Esophagus (tissue), 2 donors: ENCODE results near the gene CPN2. TPM values are rescaled to one million over a fixed set of nuclear protein-coding genes. Genes with fewer than 3 reads are reported as not detected.

Experiments used
- H3K27ac ChIP-seq, 2 donors: one replicate each; pipeline ENCODE4 v1.5.1; 2013; ENCODE audit warnings: low read depth in 2 of 2, mild to moderate bottlenecking in 2 of 2, inconsistent platforms in 1 of 2, low read length in 1 of 2, moderate library complexity in 1 of 2
- H3K27me3 ChIP-seq, 2 donors: one replicate each; pipeline ENCODE4 v1.6.1; 2013; ENCODE audit warnings: low read length in 2 of 2, control low read depth in 1 of 2, mild to moderate bottlenecking in 1 of 2; ENCODE audit not compliant: insufficient read depth in 2 of 2, control insufficient read depth in 1 of 2
- H3K36me3 ChIP-seq, 2 donors: one replicate each; pipeline ENCODE4 v1.6.1; 2013; ENCODE audit warnings: low read length in 1 of 2; ENCODE audit not compliant: control insufficient read depth in 2 of 2, insufficient read depth in 2 of 2
- H3K4me1 ChIP-seq, 2 donors: one replicate each; pipeline ENCODE4 v1.6.1; 2013; ENCODE audit warnings: low read length in 1 of 2; ENCODE audit not compliant: control insufficient read depth in 2 of 2, insufficient read depth in 2 of 2
- H3K4me3 ChIP-seq, 2 donors: one replicate each; pipeline ENCODE4 v1.5.1; 2013; ENCODE audit warnings: low read length in 2 of 2, mild to moderate bottlenecking in 2 of 2, low read depth in 1 of 2, moderate library complexity in 1 of 2
- H3K9me3 ChIP-seq, 2 donors: one replicate each; pipeline ENCODE4 v1.6.1; 2013; ENCODE audit warnings: mild to moderate bottlenecking in 2 of 2, low read depth in 1 of 2, low read length in 1 of 2, moderate library complexity in 1 of 2; ENCODE audit not compliant: control insufficient read depth in 2 of 2, insufficient read depth in 1 of 2
- WGBS, 2 donors: extraction: QIAGEN DNeasy Blood & Tissue Kit; methylation state at CpG; one replicate each; pipeline ENCODE4 v1.1.7; 2013; 5-methylcytosine and 5-hydroxymethylcytosine counted together
- polyA plus RNA-seq, 2 donors: library from polyadenylated mRNA; stranded (reverse); fragments of 200-250 nt; gene quantifications; one replicate each; pipeline ENCODE4 v1.2.3, GENCODE V29; 2013
- donor health status: healthy with polysubstance abuse.
- donor health status: Bipolar disorder and iron deficiency.

CPN2 gene
- polyA plus RNA-seq, 2 donors: 0.02 TPM; not detected in 1

- Histone ChIP-seq H3K4me1 (peaks cover 10 to 24% of the 10 kb centered on the region in 2 donors), H3K9me3 (no peaks in the 10 kb centered on the region), H3K36me3 (no peaks in the 10 kb centered on the region), H3K27me3 (no peaks in the 10 kb centered on the region), H3K27ac (no peak overlapping the region), H3K4me3 (peak overlapping the region; percentile 40 to 52)
- 2% methylated on average over 61 to 69 of the region's 69 CpGs for WGBS, 2 donors
Observed at GRCh38 chr3:194333212-194333980, 17.7 kb downstream of the CPN2 start.

DNA sequence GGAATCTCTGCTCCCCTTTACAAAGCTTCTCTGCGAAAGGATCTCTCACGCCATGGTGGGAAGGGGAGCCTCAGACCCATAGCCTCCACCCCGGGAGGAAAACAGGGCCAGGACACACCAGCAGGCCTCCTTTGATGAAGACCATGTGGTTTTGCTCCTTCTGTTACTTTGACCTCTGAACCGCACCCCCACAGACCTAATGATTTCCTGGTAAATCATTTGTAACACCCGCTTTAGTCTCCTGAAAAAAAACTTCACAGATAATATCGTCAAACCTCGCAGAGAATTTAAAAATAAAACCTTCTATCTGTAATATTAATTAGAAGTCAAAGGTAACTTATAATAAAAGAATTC, 18.3 kb downstream of the CPN2 start:
- Histone ChIP-seq H3K27ac (peak overlapping the region; percentile 14 to 77), H3K27me3 (no peaks in the 10 kb centered on the region), H3K36me3 (no peaks in the 10 kb centered on the region), H3K9me3 (no peaks in the 10 kb centered on the region), H3K4me1 (peaks cover 12 to 28% of the 10 kb centered on the region in 2 donors), H3K4me3 (no peak overlapping the region)
- 76 to 90% methylated on average over 7 of the region's 7 CpGs for WGBS, 2 donors

- Histone ChIP-seq H3K36me3 (no peaks in the 10 kb centered on the region), H3K9me3 (peaks cover 0 to 4% of the 10 kb centered on the region in 2 donors), H3K4me3 (no peak overlapping the region), H3K27ac (peak overlapping the region; percentile 71 to 88), H3K4me1 (peaks cover 12 to 39% of the 10 kb centered on the region in 2 donors), H3K27me3 (no peaks in the 10 kb centered on the region)
- WGBS, 2 donors: 41 to 44% methylated on average over 4 of the region's 4 CpGs
Observed at GRCh38 chr3:194330579-194330978, 20.5 kb downstream of the CPN2 start.

DNA sequence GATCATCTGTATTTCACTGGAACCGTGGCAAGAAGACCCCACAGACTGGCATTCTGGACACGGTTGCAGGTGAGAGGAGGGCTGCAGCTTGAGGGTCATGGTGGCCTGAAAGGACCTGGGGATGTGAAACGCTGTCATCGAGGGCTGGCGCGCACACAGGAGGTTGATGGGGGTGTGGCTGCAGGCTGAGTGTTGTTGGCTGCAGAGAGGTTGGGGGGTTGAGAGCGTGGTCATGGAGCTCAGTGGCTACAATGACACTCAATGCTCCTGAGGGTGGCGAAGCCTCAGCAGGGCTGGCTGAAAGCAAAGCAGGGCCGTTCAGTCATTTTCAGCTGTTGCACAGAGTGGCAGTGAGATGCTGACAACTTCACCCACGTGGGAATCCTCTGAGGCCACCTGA, 21.0 kb downstream of the CPN2 start:
- 75 to 77% methylated on average over 10 of the region's 10 CpGs for WGBS, 2 donors
- Histone ChIP-seq H3K36me3 (no peaks in the 10 kb centered on the region), H3K27me3 (no peaks in the 10 kb centered on the region), H3K4me3 (no peak overlapping the region), H3K9me3 (peaks cover 0 to 4% of the 10 kb centered on the region in 2 donors), H3K4me1 (peaks cover 12 to 39% of the 10 kb centered on the region in 2 donors), H3K27ac (peak overlapping the region; percentile 62 to 88)

GRCh38 chr3:194329583-194329965, 21.6 kb downstream of the CPN2 start:
- H3K4me1 ChIP-seq: peaks cover 12 to 44% of the 10 kb centered on the region in 2 donors
- peak overlapping the region in 1 of 2 donors; percentile 50 for H3K27ac ChIP-seq
- H3K27me3 ChIP-seq: no peaks in the 10 kb centered on the region
- H3K9me3 ChIP-seq: peaks cover 0 to 6% of the 10 kb centered on the region in 2 donors
- no peak overlapping the region for H3K4me3 ChIP-seq
- 51 to 60% methylated on average over 7 of the region's 7 CpGs for WGBS, 2 donors
- no peaks in the 10 kb centered on the region for H3K36me3 ChIP-seq

GRCh38 chr3:194328942-194329582, 22.1 kb downstream of the CPN2 start:
- 80 to 87% methylated on average over 14 of the region's 14 CpGs for WGBS, 2 donors

DNA sequence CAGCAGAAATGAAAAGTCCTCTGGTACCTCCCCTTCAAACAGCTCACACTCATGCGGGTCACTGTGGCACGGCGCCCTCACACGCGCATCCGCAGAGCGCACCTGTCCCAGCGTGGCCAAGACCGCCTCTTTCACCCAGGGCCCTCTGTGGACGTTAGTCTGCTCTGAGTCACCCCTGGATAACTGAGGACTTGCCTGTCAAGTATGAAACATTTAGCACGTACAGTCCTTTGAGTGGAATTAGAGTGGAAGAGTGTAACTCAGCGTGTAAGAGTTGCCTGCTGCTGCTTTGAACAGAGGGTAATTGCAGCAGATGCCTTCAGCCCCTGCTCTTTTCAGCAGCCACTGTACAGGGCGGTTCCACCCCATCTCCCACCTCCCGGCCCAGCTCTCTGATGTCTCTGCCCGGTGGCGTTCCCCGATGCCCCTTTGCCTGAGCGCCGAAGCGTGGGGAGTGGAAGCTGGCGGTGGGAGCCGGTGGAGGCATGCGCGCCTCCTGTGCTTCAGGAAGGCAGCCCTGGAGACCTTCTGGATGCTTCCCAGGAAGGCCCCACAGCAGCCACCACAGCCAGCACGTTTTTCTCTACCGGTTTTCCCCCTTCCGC, 23.0 kb downstream of the CPN2 start:
- Histone ChIP-seq H3K27me3 (no peaks in the 10 kb centered on the region), H3K9me3 (peaks cover 0 to 6% of the 10 kb centered on the region in 2 donors), H3K36me3 (no peaks in the 10 kb centered on the region), H3K4me1 (peaks cover 17 to 54% of the 10 kb centered on the region in 2 donors), H3K4me3 (no peak overlapping the region), H3K27ac (peak overlapping the region; percentile 73 to 86)
- WGBS, 2 donors: 62 to 74% methylated on average over 27 of the region's 27 CpGs

More at GRCh38 chr3:194328942-194329582, 22.1 kb downstream of the CPN2 start:
- H3K4me1 ChIP-seq: peaks cover 13 to 49% of the 10 kb centered on the region in 2 donors
- no peak overlapping the region for H3K4me3 ChIP-seq
- peaks cover 0 to 6% of the 10 kb centered on the region in 2 donors for H3K9me3 ChIP-seq
- H3K27ac ChIP-seq: peak overlapping the region in 1 of 2 donors; percentile 86
- no peaks in the 10 kb centered on the region for H3K36me3 ChIP-seq
- no peaks in the 10 kb centered on the region for H3K27me3 ChIP-seq

DNA sequence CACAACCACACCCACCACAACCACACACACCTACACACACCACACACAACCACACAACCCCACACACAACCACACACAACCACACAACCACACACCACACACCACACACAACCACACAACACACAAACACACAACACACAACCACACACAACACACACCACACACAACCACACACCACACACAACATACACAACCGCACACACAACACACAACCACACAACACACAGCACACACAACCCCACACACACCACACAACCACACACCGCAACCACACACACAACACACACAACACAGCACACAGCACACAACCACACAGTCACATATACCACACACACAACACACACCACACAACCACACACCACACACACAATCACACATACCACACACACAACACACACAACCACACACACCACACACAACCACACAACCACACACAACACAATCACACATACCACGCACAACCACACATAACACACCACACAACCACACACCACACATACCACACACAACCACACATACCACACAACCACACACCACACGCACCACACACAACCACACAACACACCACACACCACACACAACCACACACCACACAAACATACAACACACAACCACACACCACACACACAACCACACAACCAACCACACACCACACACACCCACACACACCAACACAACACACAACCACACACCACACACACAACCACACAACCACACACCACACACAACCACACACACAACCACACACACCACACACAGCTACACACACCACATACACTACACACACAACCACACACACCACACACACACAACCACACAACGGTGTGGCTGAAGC, 23.7 kb downstream of the CPN2 start:
- WGBS, 2 donors: 85 to 88% methylated on average over 5 of the region's 5 CpGs
- Histone ChIP-seq H3K9me3 (peaks cover 0 to 6% of the 10 kb centered on the region in 2 donors), H3K36me3 (no peaks in the 10 kb centered on the region), H3K4me3 (peak overlapping the region in 1 of 2 donors; percentile 5), H3K4me1 (peaks cover 17 to 55% of the 10 kb centered on the region in 2 donors), H3K27ac (peak overlapping the region in 1 of 2 donors; percentile 75), H3K27me3 (no peaks in the 10 kb centered on the region)

- H3K27ac ChIP-seq: peak overlapping the region in 1 of 2 donors; percentile 75
- H3K36me3 ChIP-seq: no peaks in the 10 kb centered on the region
- peaks cover 0 to 6% of the 10 kb centered on the region in 2 donors for H3K9me3 ChIP-seq
- H3K27me3 ChIP-seq: no peaks in the 10 kb centered on the region
- no peak overlapping the region for H3K4me3 ChIP-seq
- peaks cover 16 to 56% of the 10 kb centered on the region in 2 donors for H3K4me1 ChIP-seq
- 91 to 95% methylated on average over 2 of the region's 2 CpGs for WGBS, 2 donors
Observed at GRCh38 chr3:194326968-194327217, 24.2 kb downstream of the CPN2 start.
